ENCODE results near the gene ARMC7.
"Not testable (repeated sequence)": the region's sequence is repeated elsewhere in the genome, so short reads cannot be mapped to it uniquely, and the experiment has no call there.

The ARMC7 gene

DNA sequence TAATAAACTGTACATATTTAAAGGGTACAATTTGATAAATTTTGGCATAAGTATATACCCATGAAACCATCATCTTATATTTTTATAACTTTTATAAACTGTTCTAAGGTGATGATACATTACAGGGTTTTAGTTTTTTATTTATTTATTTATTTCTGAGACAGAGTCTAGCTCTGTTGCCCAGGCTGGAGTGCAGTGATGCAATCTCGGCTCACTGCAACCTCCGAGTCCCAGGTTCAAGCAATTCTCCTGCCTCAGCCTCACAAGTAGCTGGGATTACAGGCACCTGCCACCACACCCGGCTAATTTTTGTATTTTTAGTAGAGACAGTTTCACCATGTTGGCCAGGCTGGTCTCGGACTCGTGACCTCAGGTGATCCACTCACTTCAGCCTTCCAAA lies 18.2 kb downstream of the ARMC7 start:
- DNase-seq (ENCODE audit: low read depth in 2 of 2, low spot score in 1 of 2), result not testable (repeated sequence)

DNA sequence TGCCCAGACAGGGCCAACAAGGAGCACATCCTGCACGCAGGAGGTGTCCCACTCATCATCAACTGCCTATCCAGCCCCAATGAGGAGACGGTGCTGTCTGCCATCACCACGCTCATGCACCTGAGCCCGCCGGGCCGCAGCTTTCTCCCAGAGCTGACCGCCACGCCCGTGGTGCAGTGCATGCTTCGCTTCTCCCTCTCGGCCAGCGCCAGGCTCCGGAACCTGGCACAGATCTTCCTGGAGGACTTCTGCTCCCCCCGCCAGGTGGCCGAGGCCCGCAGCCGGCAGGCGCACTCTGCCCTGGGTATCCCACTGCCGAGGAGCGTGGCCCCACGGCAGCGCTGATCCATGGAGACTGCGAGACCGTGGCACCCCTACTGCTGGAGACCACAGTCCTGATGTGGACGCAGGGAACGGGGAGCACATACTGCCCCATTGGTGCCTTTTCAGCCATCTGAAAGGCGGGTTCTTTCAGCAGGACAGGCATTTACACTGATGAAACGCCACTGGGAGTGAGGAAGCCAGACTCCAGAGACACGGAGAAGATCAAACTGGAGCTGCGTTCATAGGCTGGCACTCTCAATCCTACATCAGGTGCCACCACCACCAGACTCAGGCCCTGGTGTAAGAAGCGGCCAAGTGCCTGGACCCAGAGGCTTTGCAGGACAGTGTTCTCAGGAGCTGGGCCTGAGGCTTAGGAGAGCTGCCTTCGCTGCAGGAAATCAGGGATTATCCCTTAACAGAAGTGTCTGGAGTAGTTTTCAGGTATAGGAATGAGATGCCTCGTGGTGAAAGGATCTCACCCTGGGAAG lies 19.1 kb downstream of the ARMC7 start:
- DNase-seq (ENCODE audit: low read depth in 2 of 2, low spot score in 1 of 2), result no peak

DNA sequence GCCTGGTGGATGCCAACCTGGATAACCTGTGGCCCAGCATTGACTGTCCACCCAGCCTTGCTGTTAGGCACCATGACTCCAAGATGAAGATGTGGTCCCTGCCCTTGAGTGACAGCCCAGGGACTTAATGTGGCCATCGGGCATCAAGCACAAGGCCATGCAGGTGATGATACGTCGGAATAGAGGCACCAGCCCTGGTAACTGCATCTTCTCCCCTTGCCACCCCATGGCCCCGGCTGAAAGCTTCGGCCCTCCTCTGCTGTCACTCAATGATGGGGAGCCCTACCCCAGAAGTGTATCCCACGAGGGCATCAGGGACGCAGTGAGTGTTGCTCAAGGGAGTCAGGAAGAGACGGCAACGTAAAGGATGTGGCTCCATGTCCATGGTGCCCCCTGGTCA lies 19.8 kb downstream of the ARMC7 start:
- DNase-seq (ENCODE audit: low read depth in 2 of 2, low spot score in 1 of 2), result no peak

DNA sequence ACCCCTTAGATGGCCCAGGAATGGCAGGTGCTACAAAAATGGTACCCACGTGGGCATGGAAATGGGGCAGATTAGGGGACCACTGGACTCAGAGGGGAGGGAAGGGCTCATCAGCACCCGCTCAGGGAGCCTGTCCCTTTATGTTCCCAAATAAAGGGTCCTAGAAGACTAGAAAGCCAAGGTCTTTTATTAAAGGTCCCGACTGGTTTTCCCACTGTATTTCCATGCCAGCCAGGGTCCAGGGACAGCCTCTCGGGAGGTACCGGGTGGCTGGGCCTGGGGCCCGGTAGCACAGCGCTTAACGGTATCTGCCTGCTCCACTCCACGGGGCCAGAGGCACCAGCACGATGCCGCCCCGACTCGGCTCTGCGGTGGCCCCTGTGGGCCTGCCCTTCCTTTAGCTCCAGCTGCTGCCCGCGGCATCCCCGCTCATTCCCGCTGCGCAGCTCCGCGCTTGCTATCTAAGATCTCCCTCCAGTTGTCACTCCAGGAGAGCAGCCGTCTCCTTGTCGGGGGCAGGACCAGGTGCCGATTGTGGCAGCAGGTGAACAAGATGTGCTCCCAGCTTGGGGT lies 20.4 kb downstream of the ARMC7 start:
- DNase-seq (ENCODE audit: low read depth in 2 of 2, low spot score in 1 of 2), result no peak

DNA sequence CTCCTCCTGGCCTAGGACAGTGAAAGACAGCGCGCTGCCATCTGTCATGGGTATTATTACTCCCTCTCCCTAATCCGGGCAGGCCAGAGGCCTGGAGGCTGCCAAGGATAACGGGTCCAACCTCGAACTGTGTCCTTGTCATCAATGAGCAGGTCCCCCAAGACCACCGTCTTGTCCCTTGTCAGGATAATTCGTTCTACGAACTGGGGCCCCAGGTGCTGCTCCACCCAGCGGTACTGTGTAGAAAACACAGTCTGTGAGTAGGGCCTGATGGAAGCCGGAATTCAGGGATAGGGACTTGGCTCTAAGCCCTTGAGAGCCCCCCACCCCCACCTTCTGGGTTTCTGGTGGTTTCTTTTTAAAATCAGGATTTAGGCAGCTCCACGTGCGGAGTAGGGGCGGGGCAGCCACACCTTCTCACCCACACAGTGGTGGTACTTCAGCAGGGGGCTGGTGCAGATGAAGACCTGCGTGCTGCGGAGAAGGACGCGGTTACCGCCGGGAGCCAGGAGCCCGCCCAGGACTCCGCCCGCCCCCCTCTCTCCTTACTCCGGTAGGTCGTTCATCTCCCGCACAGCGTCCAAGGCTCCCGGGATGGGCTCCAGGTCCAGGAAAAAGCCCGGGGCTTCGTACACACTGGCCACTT lies 21.0 kb downstream of the ARMC7 start:
- DNase-seq (ENCODE audit: low read depth in 2 of 2, low spot score in 1 of 2), result no peak

DNA sequence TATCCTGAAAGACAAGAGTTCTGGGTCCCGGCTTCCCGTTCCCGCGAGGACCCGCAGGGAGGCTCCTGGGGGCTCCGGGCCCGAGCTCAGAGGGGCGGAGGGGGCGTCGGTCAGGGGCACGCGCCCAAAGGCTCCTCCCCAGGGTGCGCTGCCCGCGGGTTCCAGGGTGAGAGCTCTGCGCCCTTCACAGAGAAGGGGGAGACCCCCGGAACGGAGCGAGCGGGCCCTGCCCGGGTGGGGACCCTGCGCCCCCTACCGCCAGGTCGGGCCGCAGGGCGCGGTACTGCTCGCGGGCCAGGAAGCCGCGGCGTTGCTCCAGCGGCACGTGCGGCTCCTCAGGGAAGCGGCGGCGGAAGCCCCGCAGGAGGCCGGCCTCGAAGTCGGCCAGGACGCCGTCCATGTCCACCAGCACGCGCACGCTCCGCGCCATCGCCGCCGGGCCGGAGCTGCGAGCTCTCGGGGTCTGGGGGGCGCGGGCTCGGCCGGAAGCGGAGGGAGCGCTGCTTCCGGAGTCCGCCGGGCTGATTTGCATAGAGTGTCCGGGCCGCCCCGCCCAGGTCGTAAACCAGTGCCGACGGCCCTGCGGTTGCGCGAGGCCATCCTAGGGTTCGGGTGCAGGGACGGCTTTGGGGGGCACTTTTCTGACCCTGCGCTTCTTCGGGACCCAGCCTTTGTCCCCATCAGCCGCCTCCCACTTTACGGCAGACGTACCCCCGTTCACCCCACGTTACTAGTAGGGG lies 21.7 kb downstream of the ARMC7 start, which contains the start of gene NT5C:
NT5C (minus strand) TSS at position 465 of the 740 bp plus-strand sequence; CDS start at position 430, 35 bp downstream.
- DNase-seq (ENCODE audit: low read depth in 2 of 2, low spot score in 1 of 2), result no peak

DNA sequence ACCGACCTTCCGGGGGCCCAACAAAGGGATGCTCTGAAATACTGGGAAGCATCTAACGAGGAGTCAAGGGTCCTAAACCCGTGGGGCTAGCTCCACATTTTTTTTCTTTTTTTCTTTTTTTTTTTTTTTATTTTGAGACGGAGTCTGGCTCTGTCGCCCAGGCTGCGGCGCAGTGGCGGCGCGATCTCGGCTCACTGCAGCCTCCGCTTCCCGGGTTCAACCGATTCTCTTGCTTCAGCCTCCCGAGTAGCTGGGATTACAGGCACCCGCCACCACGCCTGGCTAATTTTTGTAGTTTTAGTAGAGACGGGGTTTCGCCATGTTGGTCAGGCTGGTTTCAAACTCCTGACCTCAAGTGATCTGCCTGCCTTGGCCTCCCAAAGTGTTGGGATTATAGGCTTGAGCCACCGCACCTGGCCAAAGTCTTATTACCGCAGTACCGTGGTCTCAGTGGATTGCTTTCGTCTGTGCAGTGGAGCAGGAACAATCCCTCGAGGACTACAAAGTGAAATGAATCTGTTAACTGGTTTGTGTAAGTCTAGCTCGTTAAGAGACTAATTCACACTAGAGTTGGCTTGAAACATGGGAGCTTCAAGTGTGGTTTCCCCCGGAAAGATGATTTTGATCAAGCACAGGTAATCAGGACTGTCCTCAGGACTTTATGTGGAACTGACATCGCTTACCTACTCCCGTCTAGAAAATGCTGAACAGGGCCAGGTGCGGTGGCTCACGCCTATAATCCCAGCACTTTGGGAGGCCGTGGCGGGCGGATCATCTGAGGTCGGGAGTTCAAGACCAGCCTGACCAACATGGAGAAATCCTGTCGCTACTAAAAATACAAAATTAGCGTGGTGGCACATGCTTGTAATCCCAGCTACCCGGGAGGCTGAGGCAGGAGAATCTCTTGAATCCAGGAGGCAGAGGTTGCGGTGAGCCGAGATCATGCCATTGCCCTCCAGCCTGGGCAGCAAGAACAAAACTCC lies 22.5 kb downstream of the ARMC7 start:
- not testable (repeated sequence) for DNase-seq (ENCODE audit: low read depth in 2 of 2, low spot score in 1 of 2)

DNA sequence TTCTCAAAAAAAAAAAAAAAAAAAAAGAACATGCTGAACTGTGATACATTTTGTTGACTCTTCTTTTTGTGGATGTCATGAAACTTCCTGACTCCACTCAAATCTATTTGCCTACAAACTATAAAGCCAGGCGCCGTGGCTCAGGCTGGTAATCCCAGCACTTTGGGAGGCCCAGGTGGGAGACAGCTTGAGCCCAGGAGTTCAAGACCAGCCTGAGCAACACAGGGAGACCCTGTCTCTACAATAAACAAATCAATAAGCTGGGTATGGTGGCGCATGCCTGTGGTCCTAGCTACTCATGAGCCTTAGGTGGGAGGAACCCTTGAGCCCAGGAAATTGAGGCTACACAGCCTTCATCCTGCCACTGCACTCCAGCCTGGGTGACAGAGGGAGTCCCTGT lies 23.2 kb downstream of the ARMC7 start:
- DNase-seq (ENCODE audit: low read depth in 2 of 2, low spot score in 1 of 2), result no peak

DNA sequence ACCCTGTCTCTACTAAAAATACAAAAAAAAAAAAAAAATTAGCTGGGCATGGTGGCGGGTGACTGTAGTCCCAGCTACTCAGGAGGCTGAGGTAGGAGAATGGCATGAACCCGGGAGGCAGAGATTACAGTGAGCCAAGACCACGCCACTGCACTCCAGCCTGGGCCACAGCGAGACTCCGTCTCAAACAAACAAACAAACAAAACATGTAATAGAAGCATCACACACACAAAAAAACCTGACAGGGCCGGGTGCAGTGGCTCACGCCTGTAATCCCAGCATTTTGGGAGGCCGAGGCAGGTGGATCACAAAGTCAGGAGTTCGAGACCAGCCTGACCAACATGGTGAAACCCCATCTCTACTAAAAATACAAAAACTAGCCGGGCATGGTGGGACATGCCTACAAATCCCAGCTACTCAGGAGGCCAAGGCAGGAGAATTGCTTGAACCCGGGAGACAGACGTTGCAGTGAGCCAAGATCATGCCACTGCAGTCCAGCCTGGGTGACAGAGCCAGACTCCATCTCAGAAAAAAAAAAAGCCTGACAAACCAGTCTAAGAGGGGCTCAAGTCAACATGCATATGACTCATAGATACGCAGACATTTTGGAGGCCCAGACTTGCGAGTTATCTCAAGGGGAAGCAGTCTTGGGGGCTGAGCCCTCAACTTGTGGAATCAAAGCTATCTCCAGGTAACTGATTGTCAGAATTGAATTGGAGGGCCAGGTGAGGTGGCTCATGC lies 24.0 kb downstream of the ARMC7 start:
- not testable (repeated sequence) for DNase-seq (ENCODE audit: low read depth in 2 of 2, low spot score in 1 of 2)

DNA sequence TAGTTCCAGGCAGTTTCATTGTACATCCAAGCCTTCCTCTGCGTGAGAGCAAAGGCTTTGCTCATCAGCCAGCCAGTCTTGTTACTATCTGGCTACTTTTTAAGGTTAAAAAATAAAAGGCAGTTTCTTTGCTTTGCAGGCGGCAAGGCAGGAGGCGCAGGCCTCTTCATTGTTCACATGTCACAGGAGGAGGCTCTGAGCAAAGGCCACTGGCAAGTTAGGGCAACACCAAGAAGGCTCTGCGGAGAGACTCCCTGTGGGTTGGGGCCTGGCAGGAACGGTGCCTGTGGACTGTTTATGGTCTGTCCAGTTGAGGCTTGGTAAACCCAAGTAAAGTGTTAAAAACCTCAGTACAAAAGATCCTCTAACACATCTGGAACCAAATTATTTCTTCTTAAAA lies 25.7 kb downstream of the ARMC7 start:
- DNase-seq (ENCODE audit: low read depth in 2 of 2, low spot score in 1 of 2), result no peak

DNA sequence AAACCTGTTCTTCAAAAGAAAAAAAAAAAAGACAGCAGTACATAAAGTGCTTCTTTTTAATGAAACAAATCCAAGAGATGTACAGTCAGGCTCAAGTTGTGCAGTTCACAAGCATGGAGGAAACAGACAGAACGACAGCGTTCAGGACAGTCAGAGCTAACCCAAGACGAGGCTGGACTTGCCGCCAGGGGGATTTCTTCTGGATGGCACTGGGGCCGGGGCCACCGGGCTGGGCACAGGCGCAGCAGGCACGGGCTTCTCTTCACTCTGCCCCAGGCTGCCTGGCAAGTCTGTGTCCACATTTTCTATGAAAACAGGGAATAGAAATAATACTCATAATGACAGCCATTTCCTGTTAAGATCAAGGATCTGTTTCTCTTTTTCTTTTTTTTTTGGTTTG lies 26.2 kb downstream of the ARMC7 start:
- no peak for DNase-seq (ENCODE audit: low read depth in 2 of 2, low spot score in 1 of 2)

DNA sequence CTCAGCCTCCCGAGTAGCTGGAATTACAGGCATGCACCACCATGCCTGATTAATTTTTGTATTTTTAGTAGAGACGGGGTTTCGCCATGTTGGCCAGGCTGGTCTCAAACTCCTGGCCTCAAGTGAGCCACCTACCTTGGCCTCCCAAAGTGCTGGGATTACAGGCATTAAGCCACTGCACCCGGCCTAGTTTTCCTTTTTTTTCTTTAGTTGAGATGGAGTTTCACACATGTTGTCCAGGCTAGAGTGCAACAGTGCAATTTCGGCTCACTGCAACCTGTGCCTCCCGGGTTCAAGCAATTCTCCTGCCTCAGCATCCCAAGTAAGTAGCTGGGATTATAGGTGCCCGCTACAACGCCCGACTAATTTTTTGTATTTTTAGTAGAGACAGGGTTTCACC lies 28.0 kb downstream of the ARMC7 start:
- not testable (repeated sequence) for DNase-seq (ENCODE audit: low read depth in 2 of 2, low spot score in 1 of 2)

DNA sequence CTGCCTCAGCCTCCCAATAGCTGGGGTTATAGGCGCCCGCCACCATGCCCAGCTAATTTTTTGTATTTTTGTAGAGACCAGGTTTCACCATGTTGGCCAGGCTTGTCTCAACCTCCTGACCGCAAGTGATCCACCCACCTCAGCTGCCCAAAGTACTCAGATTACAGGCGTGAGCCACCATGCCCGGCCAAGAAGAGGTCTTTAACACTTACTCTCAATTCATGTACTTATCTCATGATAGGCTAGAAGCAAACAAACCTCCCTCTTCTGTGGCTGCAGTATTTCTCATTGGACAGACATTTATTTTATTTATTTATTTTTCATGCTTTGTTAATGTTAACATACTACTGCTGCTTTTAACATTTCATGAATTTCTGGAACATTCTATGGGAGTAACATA lies 28.8 kb downstream of the ARMC7 start:
- DNase-seq (ENCODE audit: low read depth in 2 of 2, low spot score in 1 of 2), result no peak

DNA sequence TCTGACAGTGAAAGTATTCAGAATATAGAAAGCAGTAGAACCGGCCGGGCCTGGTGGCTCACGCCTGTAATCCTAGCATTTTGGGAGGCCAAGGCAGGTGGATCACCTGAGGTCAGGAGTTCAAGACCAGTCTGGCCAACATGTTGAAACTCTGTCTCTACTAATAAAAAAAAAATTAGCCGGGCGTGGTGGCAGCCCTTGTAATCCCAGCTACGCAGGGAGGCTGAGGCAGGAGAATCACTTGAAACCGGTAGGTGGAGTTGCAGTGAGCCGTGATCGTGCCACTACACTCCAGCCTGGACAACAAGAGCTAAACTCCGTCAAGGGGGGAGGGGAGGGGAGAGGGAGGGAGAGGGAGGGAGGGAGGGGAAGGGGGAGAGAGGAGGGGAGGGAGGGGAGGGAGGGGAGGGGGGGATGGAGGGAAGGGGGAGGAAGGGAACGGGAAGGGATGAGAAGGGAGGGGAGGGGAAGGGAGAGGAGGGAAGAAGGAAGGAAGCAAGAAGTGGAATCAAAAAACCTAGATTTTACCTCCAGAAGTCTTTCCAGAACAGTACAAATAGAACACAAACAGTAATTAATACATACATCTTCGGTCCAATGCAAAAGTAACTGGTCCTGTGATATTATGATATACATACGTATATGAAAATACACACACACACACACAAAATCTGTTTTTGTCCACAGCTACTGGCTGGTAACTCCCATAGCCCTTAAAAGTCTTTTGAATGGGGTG lies 32.6 kb downstream of the ARMC7 start:
- DNase-seq (ENCODE audit: low read depth in 2 of 2, low spot score in 1 of 2), result no peak

DNA sequence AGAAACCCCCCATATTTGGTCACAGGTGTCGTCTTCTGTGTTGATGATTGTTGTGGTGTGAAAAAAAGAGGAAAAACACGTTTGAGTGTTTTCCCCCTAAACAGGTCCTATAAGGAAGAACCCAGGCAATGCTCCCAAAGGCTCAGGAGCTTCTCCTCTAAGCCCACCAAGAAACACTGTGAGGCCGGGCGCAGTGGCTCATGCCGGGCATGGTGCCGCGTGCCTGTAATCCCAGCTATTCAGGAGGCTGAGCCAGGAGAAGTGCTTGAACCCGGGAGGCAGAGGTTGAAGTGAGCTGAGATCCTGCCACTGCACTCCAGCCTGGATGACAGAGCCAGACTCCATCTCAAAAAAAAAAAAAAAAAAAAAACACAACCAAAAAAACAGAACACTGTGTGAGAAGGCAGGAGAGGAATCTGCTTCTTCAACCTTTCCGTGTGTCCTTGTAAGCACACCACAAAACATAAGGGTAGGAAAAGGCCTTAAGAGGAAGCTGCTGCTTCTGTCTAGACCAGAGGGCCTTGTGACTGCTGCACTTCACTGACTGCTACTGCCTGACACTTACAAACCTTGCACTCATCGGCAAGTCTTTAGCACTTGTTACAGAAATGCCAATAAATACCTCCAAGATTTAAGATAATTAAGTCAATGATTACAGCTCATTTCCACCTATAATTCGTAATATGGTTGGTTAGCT lies 35.2 kb downstream of the ARMC7 start:
- no peak for DNase-seq (ENCODE audit: low read depth in 2 of 2, low spot score in 1 of 2)

DNA sequence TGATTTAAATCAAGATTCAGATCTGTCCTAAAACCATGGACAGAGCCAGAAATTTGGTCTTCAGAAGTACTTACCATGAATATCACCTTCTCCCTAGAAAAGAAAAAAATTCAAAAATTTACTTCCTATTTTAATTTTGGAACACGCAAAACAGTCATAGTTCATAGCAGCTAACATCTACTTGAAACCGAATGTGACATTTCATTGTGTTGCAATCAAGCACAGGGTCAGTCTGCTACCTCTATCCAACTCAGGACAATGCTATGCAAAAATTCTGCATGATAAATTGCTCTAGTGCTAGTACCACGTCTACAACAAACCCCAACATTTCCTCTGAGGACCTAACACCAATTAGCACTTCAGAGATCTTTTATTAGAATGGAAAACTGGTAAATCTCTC lies 36.8 kb downstream of the ARMC7 start:
- no peak for DNase-seq (ENCODE audit: low read depth in 2 of 2, low spot score in 1 of 2)

DNA sequence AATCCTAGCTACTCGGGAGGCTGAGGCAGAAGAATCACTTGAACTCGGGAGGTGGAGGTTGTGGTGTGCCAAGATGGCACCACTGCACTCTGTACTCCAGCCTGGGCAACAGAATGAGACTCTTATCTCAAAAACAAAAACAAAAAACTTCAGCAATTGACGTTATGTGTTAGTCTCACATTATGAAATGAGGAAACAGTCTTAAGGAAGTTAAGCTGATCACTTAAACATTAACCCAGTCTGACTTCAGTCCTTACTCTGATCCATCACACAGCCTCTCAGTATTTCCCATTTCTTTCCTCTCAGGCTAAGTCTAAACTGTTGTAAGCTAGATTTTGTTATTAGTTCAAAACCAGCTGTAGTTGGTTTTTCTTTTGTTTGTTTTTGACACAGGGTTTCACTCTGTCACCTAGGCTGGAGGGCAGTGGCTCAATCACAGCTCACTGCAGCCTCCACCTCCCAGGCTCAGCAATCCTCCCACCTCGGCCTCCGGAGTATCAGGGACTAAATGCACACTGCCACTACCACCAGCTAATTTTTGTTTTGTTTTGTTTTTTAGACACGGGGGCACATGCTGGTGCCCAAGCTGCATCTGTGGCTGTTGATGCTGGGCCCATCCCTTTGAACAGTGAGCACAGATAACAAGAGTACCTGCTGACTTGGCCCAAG lies 38.2 kb downstream of the ARMC7 start:
- no peak for DNase-seq (ENCODE audit: low read depth in 2 of 2, low spot score in 1 of 2)

DNA sequence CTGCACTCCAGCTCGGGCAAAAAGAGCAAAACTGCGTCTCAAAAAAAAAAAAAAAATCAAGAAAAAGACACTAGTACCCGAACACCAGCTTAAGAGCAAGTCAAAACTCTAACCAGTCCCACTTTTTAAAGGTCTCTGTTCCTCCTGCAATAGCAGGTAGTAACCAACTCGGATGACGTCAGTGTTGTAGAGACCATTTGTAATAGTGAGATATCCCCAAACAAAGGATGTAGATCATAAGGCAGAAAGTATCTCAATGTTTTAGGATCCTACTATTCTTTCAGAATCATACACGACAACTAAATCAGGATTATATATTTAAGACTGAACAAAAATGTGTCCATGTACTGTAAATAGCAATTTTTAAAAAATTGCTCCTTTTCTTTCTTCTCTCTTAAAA lies 42.2 kb downstream of the ARMC7 start:
- no peak for DNase-seq (ENCODE audit: low read depth in 2 of 2, low spot score in 1 of 2)
